ENCODE results near the gene NARF.

NARF gene

DNA sequence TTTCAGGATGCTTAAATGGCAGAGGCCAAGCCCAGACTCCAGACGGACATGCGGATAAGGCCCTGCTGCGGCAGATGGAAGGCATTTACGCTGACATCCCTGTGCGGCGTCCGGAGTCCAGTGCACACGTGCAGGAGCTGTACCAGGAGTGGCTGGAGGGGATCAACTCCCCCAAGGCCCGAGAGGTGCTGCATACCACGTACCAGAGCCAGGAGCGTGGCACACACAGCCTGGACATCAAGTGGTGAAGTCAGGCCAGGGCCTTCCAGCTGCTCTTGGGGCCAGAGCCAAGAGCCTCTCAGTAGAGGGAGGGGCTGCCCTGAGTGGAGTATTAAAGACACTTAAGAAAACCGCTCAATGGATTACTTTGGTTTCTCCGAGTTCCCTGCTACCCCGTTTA, 29.4 kb downstream of the NARF start:
- H3K4me3 ChIP-seq (ENCODE audit: control insufficient read depth, low read depth, low read length), result no peak overlapping the region
- no peak for TF ChIP-seq CTCF (conservative IDR thresholded peaks at IDR 0.05; ENCODE audit: control insufficient read depth, insufficient read depth, low read depth, low read length)
- no peak for DNase-seq (ENCODE audit: low read depth)

DNA sequence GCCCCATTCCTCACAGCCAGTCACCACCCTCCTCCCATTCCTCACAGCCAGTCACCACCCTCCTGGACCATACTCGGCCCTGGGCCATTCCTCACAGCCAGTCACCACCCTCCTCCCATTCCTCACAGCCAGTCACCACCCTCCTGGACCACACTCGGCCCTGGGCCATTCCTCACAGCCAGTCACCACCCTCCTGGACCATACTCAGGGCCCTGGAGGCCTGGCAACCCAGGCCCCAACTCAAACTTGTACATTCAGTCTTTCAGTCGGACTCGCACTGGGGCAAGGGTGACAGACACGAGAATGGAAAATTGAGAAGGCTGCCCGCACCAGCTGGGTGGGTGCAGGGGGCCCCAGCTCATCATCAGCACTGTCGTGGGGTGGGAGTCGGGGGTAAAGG, 30.6 kb downstream of the NARF start:
- peak; percentile 77 for DNase-seq (ENCODE audit: low read depth)
- TF ChIP-seq CTCF (conservative IDR thresholded peaks at IDR 0.05; ENCODE audit: control insufficient read depth, insufficient read depth, low read depth, low read length), result no peak
- no peak overlapping the region for H3K4me3 ChIP-seq (ENCODE audit: control insufficient read depth, low read depth, low read length)

GRCh38 chr17:82489851-82490511, 31.4 kb downstream of the NARF start:
- no peak for DNase-seq (ENCODE audit: low read depth)
- H3K4me3 ChIP-seq (ENCODE audit: control insufficient read depth, low read depth, low read length), result no peak overlapping the region
- no peak for TF ChIP-seq CTCF (conservative IDR thresholded peaks at IDR 0.05; ENCODE audit: control insufficient read depth, insufficient read depth, low read depth, low read length)

DNA sequence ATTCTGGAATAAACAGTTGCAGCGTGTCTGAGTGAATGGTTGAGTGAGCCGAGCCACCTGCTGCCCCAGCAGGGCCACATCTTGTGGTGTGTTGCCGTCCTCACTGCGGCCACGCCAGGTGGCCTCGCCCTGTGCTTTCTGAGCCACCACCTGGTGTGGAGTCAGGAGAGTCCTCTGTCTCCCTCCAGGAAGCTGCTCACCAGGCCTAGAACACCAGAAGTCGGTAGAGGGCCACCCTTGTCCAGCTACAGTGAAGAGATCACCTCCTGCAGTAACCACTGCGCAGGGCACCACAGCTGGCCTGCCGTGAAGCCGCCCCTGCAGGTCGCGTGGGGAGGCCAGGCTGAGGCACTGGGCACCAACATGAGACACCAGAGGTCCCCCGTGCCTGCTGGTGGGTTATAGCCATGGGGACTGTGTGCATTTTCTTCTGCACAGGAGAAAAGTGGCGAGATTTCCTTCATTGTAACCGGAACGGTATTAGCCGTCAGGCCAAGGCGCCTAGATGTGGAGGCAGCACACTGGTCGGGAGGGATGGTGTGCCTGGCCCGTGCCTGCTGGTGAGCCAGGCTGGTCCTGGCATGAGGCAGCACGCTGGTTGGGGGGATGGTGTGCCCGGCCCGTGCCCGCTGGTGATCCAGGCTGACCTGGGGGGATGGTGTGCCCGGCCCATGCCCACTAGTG, 32.1 kb downstream of the NARF start:
- TF ChIP-seq CTCF (conservative IDR thresholded peaks at IDR 0.05; ENCODE audit: control insufficient read depth, insufficient read depth, low read depth, low read length), result no peak
- no peak overlapping the region for H3K4me3 ChIP-seq (ENCODE audit: control insufficient read depth, low read depth, low read length)
- DNase-seq (ENCODE audit: low read depth), result no peak

GRCh38 chr17:82491196-82491530, 32.6 kb downstream of the NARF start:
- DNase-seq (ENCODE audit: low read depth), result no peak
- no peak for TF ChIP-seq CTCF (conservative IDR thresholded peaks at IDR 0.05; ENCODE audit: control insufficient read depth, insufficient read depth, low read depth, low read length)
- no peak overlapping the region for H3K4me3 ChIP-seq (ENCODE audit: control insufficient read depth, low read depth, low read length)

GRCh38 chr17:82491533-82491932, 33.0 kb downstream of the NARF start:
- H3K4me3 ChIP-seq (ENCODE audit: control insufficient read depth, low read depth, low read length), result no peak overlapping the region
- TF ChIP-seq CTCF (conservative IDR thresholded peaks at IDR 0.05; ENCODE audit: control insufficient read depth, insufficient read depth, low read depth, low read length), result no peak
- no peak for DNase-seq (ENCODE audit: low read depth)

All from fibroblast of mammary gland (primary cell).